PC-3 (cell line): Measurements from ENCODE around the gene S100P. TPM values are rescaled to one million over a fixed set of nuclear protein-coding genes. Genes with fewer than 3 reads are reported as not detected.
"Not testable (repeated sequence)": the region's sequence is repeated elsewhere in the genome, so short reads cannot be mapped to it uniquely, and the experiment has no call there.

Experiments used
- ATAC-seq: fragments of 200-7000 bp; cut with Tn5 transposase; 2 replicates; pipeline ENCODE4 v1.9.1; 2020; ENCODE audit warnings: mild to moderate bottlenecking, moderate library complexity
- BruUV-seq: library from RNA; stranded (reverse); fragments of 400-500 nt; replicated peaks from 2 replicates; lab custom pipeline; 2021; lab: Mats Ljungman, UMichigan
- CTCF ChIA-PET: fragments of 300-600 bp; sonication (Branson Sonifier 250); formaldehyde crosslinking; loops from one replicate; lab custom pipeline; 2022; ENCODE audit warnings: antibody characterized with exemption; lab: Charles Lee
- POLR2A ChIA-PET: fragments of 300-600 bp; sonication (Branson Sonifier 250); formaldehyde crosslinking; loops from one replicate; lab custom pipeline; 2022; ENCODE audit warnings: antibody characterized with exemption; ENCODE audit not compliant: unreplicated experiment; lab: Charles Lee
- DNase-seq: peaks from one replicate; pipeline ENCODE4 v3.0.0-alpha.2; 2015
- H2AFZ ChIP-seq: fragments of 300-600 bp; sonication (generic); 2 replicates; pipeline ENCODE4 v1.6.0; 2016; ENCODE audit warnings: antibody characterized with exemption, low read length
- H3F3A ChIP-seq: fragments of 300-600 bp; sonication (generic); one replicate; pipeline ENCODE4 v1.6.0; 2017; ENCODE audit warnings: antibody characterized with exemption, low read length, control low read depth, mild to moderate bottlenecking; ENCODE audit not compliant: unreplicated experiment
- H3K27ac ChIP-seq: fragments of 300-600 bp; sonication (generic); 2 replicates; pipeline ENCODE4 v1.5.1; 2016; ENCODE audit warnings: mild to moderate bottlenecking, low read length
- H3K27me3 ChIP-seq: fragments of 300-600 bp; sonication (generic); 2 replicates; pipeline ENCODE4 v1.6.1; 2016; ENCODE audit warnings: low read length, mixed read lengths
- H3K36me3 ChIP-seq: fragments of 300-600 bp; sonication (generic); 2 replicates; pipeline ENCODE4 v1.6.1; 2016; ENCODE audit warnings: low read depth, mixed run types, low read length, mixed read lengths
- H3K4me1 ChIP-seq: fragments of 300-600 bp; sonication (generic); 2 replicates; pipeline ENCODE4 v1.5.1; 2016; ENCODE audit warnings: low read length; ENCODE audit not compliant: insufficient read depth
- H3K4me2 ChIP-seq: fragments of 300-600 bp; sonication (generic); 2 replicates; pipeline ENCODE4 v1.6.0; 2016; ENCODE audit warnings: low read length
- H3K4me3 ChIP-seq: fragments of 300-600 bp; sonication (generic); 2 replicates; pipeline ENCODE4 v1.5.1; 2016; ENCODE audit warnings: mild to moderate bottlenecking, low read length, mixed read lengths
- H3K79me2 ChIP-seq: fragments of 300-600 bp; sonication (generic); 2 replicates; pipeline ENCODE4 v1.6.1; 2017; ENCODE audit warnings: low read length, mixed read lengths
- H3K9ac ChIP-seq: fragments of 300-600 bp; sonication (generic); 2 replicates; pipeline ENCODE4 v1.6.0; 2016; ENCODE audit warnings: mild to moderate bottlenecking, low read length
- H3K9me2 ChIP-seq: fragments of 300-600 bp; sonication (generic); replicated peaks from 2 replicates; pipeline ENCODE4 v1.6.1; 2016; ENCODE audit warnings: mixed run types, low read length, mixed read lengths
- H3K9me3 ChIP-seq: fragments of 300-600 bp; sonication (generic); 2 replicates; pipeline ENCODE4 v1.6.1; 2016; ENCODE audit warnings: low read length, mixed read lengths
- H4K20me1 ChIP-seq: fragments of 300-600 bp; sonication (generic); 2 replicates; pipeline ENCODE4 v1.6.1; 2016; ENCODE audit warnings: low read length, mixed read lengths
- CTCF ChIP-seq: fragments of 300-600 bp; sonication (generic); conservative IDR thresholded peaks from 2 replicates; pipeline ENCODE4 v1.5.1; 2017; ENCODE audit warnings: antibody characterized with exemption, low read depth, mild to moderate bottlenecking, low read length
- EZH2 ChIP-seq: fragments of 300-600 bp; sonication (generic); IDR thresholded peaks from one replicate; pipeline ENCODE4 v1.6.1; 2017; ENCODE audit warnings: antibody characterized with exemption, mild to moderate bottlenecking, low read length; ENCODE audit not compliant: unreplicated experiment
- EZH2phosphoT487 ChIP-seq: fragments of 300-600 bp; sonication (generic); IDR thresholded peaks from 2 replicates; pipeline ENCODE4 v1.6.1; 2018; ENCODE audit warnings: mild to moderate bottlenecking, antibody characterized with exemption, low read length, borderline replicate concordance
- intact Hi-C: fragments of 100-400 bp; cut with micrococcal nuclease; formaldehyde crosslinking; loops from 2 replicates; pipeline ENCODE4 v1.9.0; 2023
- total RNA-seq: library from RNA; depleted of rRNA; stranded (reverse); fragments of >200 nt; gene quantifications from 2 replicates; pipeline ENCODE4 v1.2.3, GENCODE V29; 2014

S100P gene
- total RNA-seq, 1 experiment from 2014 or later, result 59.8 TPM

- H3K36me3 ChIP-seq, H3K9me3 ChIP-seq, intact Hi-C loops, CTCF ChIA-PET, H3K9me2 ChIP-seq, H3K27me3 ChIP-seq, H3F3A ChIP-seq: not testable (repeated sequence)
- Histone ChIP-seq H3K4me2 (peak overlapping the region; percentile 96), H3K4me1 (peaks cover 28% of the 10 kb centered on the region), H3K9ac (peak overlapping the region; percentile 90), H4K20me1 (peaks cover 25% of the 10 kb centered on the region), H3K4me3 (peak overlapping the region; percentile 72), H3K27ac (peak overlapping the region; percentile 78), H2AFZ (peak overlapping the region; percentile 69), H3K79me2 (peaks cover 36% of the 10 kb centered on the region)
- POLR2A ChIA-PET, result interaction anchor here (1.0 kb wide), 1 partner anchor 99 kb away, joined by 6 read pairs; no protein-coding TSS in a partner anchor
- ATAC-seq (0 out of 2 replicates have a peak, but pooled peaks have one; percentile 1), DNase-seq (peak; percentile 54)
- TSS peak; percentile 94 for BruUV-seq
Observed at GRCh38 chr4:6673191-6673659, 20.5 kb upstream of the S100P start.

- CTCF ChIA-PET, result interaction anchor here (1.0 to 1.3 kb wide), 3 partner anchors 22 to 36 kb away, joined by 3 to 8 read pairs (median 4); partner anchors contain the start of gene MRFAP1L1
- POLR2A ChIA-PET, result interaction anchor here (0.5 to 1.2 kb wide), 5 partner anchors 16 to 361 kb away, joined by 4 to 6 read pairs (median 4); no protein-coding TSS in a partner anchor
- H3K4me2 ChIP-seq, result peak overlapping the region; percentile 96
- H3K27me3 ChIP-seq, result no peaks in the 10 kb centered on the region
- H4K20me1 ChIP-seq, result peaks cover 25% of the 10 kb centered on the region
- H3K4me3 ChIP-seq, result peak overlapping the region; percentile 72
- TSS peak; percentile 79 for BruUV-seq
- intact Hi-C loops, result loop anchor here (2.0 kb wide), 2 partner anchors 21 to 43 kb away; partner anchors contain the start of gene BLOC1S4
- peaks cover 39% of the 10 kb centered on the region for H3K79me2 ChIP-seq
- H3K9me3 ChIP-seq, result no peaks in the 10 kb centered on the region
- TF ChIP-seq EZH2 (no peak), CTCF (no peak), EZH2phosphoT487 (no peak)
- H3K9me2 ChIP-seq, result no peaks in the 10 kb centered on the region
- H2AFZ ChIP-seq, result peak overlapping the region; percentile 69
- H3K9ac ChIP-seq, result peak overlapping the region; percentile 90
- H3K4me1 ChIP-seq, result peaks cover 24% of the 10 kb centered on the region
- DNase-seq, result peak; percentile 91
- H3K36me3 ChIP-seq, result peaks cover 8% of the 10 kb centered on the region; the same call in 1 of the 2 replicates
- peaks cover 1% of the 10 kb centered on the region for H3F3A ChIP-seq
- peak overlapping the region; percentile 78 for H3K27ac ChIP-seq
- ATAC-seq, result peak; percentile 74
Observed at GRCh38 chr4:6673660-6674499, 19.8 kb upstream of the S100P start.

- no peaks in the 10 kb centered on the region for H3F3A ChIP-seq
- ChIA-PET CTCF (interaction anchor here (0.5 to 1.3 kb wide), 7 partner anchors 18 to 199 kb away, joined by 3 to 8 read pairs (median 3); partner anchors contain the start of gene MRFAP1L1), POLR2A (interaction anchor here (1.0 to 1.2 kb wide), 2 partner anchors 15 to 18 kb away, joined by 4 read pairs; no protein-coding TSS in a partner anchor)
- intact Hi-C loops, result loop anchor here (2.0 kb wide), 2 partner anchors 20 to 42 kb away; partner anchors contain the start of gene BLOC1S4
- H3K9me3 ChIP-seq, result no peaks in the 10 kb centered on the region
- peak; percentile 75 for DNase-seq
- H4K20me1 ChIP-seq, result peaks cover 25% of the 10 kb centered on the region
- ATAC-seq, result peak; percentile 40
- H2AFZ ChIP-seq, result no peak overlapping the region
- H3K27me3 ChIP-seq, result no peaks in the 10 kb centered on the region
- peak overlapping the region; percentile 78 for H3K27ac ChIP-seq
- H3K9me2 ChIP-seq, result no peaks in the 10 kb centered on the region
- H3K9ac ChIP-seq, result peak overlapping the region; percentile 90
- peaks cover 17% of the 10 kb centered on the region for H3K4me1 ChIP-seq
- BruUV-seq, result TSS peak; percentile 38
- H3K4me3 ChIP-seq, result peak overlapping the region; percentile 72
- peaks cover 8% of the 10 kb centered on the region; the same call in 1 of the 2 replicates for H3K36me3 ChIP-seq
- peaks cover 39% of the 10 kb centered on the region for H3K79me2 ChIP-seq
- TF ChIP-seq EZH2 (no peak), CTCF (peak; percentile 62), EZH2phosphoT487 (no peak)
- peak overlapping the region; percentile 96 for H3K4me2 ChIP-seq
Observed at GRCh38 chr4:6674500-6675149, 19.1 kb upstream of the S100P start.
